Measurements from ENCODE around the gene TWF1. TPM values are rescaled to one million over a fixed set of nuclear protein-coding genes. Genes with fewer than 3 reads are reported as not detected.
"Not testable (repeated sequence)": the region's sequence is repeated elsewhere in the genome, so short reads cannot be mapped to it uniquely, and the experiment has no call there.

The TWF1 gene
- polyA plus RNA-seq, 6 donors from 2014 or later, result 21.4 to 29.6 (median 25.3) TPM

GRCh38 chr12:43786899-43787693 lies 19.0 kb downstream of the TWF1 start:
- Mint-ChIP-seq H3K36me3 (peaks cover 6 to 7% of the 10 kb centered on the region in 2 donors), H3K27me3 (no peaks in the 10 kb centered on the region), H3K4me3 (no peak overlapping the region), H3K9me3 (no peaks in the 10 kb centered on the region), H3K27ac (no peak overlapping the region), H3K4me1 (peaks cover 0 to 4% (median 3%) of the 10 kb centered on the region in 3 donors)
- DNase-seq, result no peak
- no peak for ATAC-seq (ENCODE audit: low read depth in 2 of 2)

- Mint-ChIP-seq H3K27ac (no peak overlapping the region), H3K36me3 (peaks cover 0 to 27% of the 10 kb centered on the region in 2 donors), H3K27me3 (no peaks in the 10 kb centered on the region), H3K9me3 (no peaks in the 10 kb centered on the region), H3K4me3 (no peak overlapping the region), H3K4me1 (peaks cover 0 to 5% (median 0%) of the 10 kb centered on the region in 3 donors)
- DNase-seq, result peak; percentile 23
- peak; percentile 56 to 67 for ATAC-seq (ENCODE audit: low read depth in 2 of 2)
Observed at GRCh38 chr12:43776498-43776897, 29.6 kb downstream of the TWF1 start.

- no peaks in the 10 kb centered on the region for H3K9me3 Mint-ChIP-seq
- DNase-seq, result no peak
- H3K27me3 Mint-ChIP-seq, result no peaks in the 10 kb centered on the region
- no peak overlapping the region for H3K27ac Mint-ChIP-seq
- H3K4me3 Mint-ChIP-seq, result no peak overlapping the region
- peaks cover 8 to 17% of the 10 kb centered on the region in 2 donors for H3K36me3 Mint-ChIP-seq
- no peak for ATAC-seq (ENCODE audit: low read depth in 2 of 2)
- H3K4me1 Mint-ChIP-seq, result peaks cover 23 to 30% (median 26%) of the 10 kb centered on the region in 3 donors
Observed at GRCh38 chr12:43766291-43766690, 39.8 kb downstream of the TWF1 start.

GRCh38 chr12:43764528-43764927 lies 41.6 kb downstream of the TWF1 start:
- no peak for DNase-seq
- no peak overlapping the region for H3K27ac Mint-ChIP-seq
- no peaks in the 10 kb centered on the region for H3K27me3 Mint-ChIP-seq
- H3K36me3 Mint-ChIP-seq, result peaks cover 0 to 8% of the 10 kb centered on the region in 2 donors
- H3K9me3 Mint-ChIP-seq, result no peaks in the 10 kb centered on the region
- no peak overlapping the region for H3K4me3 Mint-ChIP-seq
- peaks cover 28 to 36% (median 34%) of the 10 kb centered on the region in 3 donors for H3K4me1 Mint-ChIP-seq
- ATAC-seq (ENCODE audit: low read depth in 2 of 2), result no peak

GRCh38 chr12:43763769-43764168 lies 42.3 kb downstream of the TWF1 start:
- Mint-ChIP-seq H3K36me3 (peaks cover 0 to 5% of the 10 kb centered on the region in 2 donors), H3K4me1 (peaks cover 32 to 41% (median 41%) of the 10 kb centered on the region in 3 donors), H3K27ac (peak overlapping the region in 2 of 6 donors; percentile 49 to 53), H3K27me3 (no peaks in the 10 kb centered on the region), H3K4me3 (no peak overlapping the region), H3K9me3 (no peaks in the 10 kb centered on the region)
- DNase-seq (no peak), ATAC-seq (ENCODE audit: low read depth in 2 of 2) (no peak)

- Mint-ChIP-seq H3K27ac (peak overlapping the region in 1 of 6 donors; percentile 36), H3K4me3 (peak overlapping the region in 2 of 8 donors; percentile 58 to 65), H3K4me1 (peaks cover 43 to 52% (median 48%) of the 10 kb centered on the region in 3 donors), H3K9me3 (no peaks in the 10 kb centered on the region), H3K36me3 (no peaks in the 10 kb centered on the region), H3K27me3 (no peaks in the 10 kb centered on the region)
- ATAC-seq (ENCODE audit: low read depth in 2 of 2) (no peak), DNase-seq (no peak)
Observed at GRCh38 chr12:43762596-43762995, 43.5 kb downstream of the TWF1 start.

GRCh38 chr12:43761500-43761899 lies 44.6 kb downstream of the TWF1 start:
- Mint-ChIP-seq H3K36me3 (no peaks in the 10 kb centered on the region), H3K9me3 (no peaks in the 10 kb centered on the region), H3K4me3 (peak overlapping the region in 5 of 8 donors; percentile 31 to 99 (median 65)), H3K27me3 (no peaks in the 10 kb centered on the region), H3K27ac (peak overlapping the region in 1 of 6 donors; percentile 29), H3K4me1 (peaks cover 52 to 57% (median 56%) of the 10 kb centered on the region in 3 donors)
- no peak for ATAC-seq (ENCODE audit: low read depth in 2 of 2)
- DNase-seq, result no peak

GRCh38 chr12:43760396-43760795 lies 45.7 kb downstream of the TWF1 start:
- Mint-ChIP-seq H3K27me3 (no peaks in the 10 kb centered on the region), H3K27ac (peak overlapping the region in 4 of 6 donors; percentile 51 to 96 (median 79)), H3K36me3 (no peaks in the 10 kb centered on the region)

GRCh38 chr12:43758728-43759563 lies 47.2 kb downstream of the TWF1 start, which contains the start of the genes IRAK4 and PUS7L:
IRAK4 (plus strand) TSS chr12:43758951; CDS start chr12:43768112, 9,161 bp downstream.
PUS7L (minus strand) TSS chr12:43758790; CDS start chr12:43755245, 3,545 bp downstream.
- ATAC-seq (ENCODE audit: low read depth in 2 of 2), result peak; percentile 93 to 94
- peaks cover 0 to 8% of the 10 kb centered on the region in 2 donors for H3K36me3 Mint-ChIP-seq
- peaks cover 60 to 69% (median 62%) of the 10 kb centered on the region in 3 donors for H3K4me1 Mint-ChIP-seq
- H3K27ac Mint-ChIP-seq, result peak within 1 kb of the TSS; percentile 93 to 99 (median 99)
- H3K9me3 Mint-ChIP-seq, result no peaks in the 10 kb centered on the region
- DNase-seq, result peak; percentile 90
- H3K27me3 Mint-ChIP-seq, result no peaks in the 10 kb centered on the region
- H3K4me3 Mint-ChIP-seq, result peak within 1 kb of the TSS; percentile 97 to 99 (median 98)

More at GRCh38 chr12:43760396-43760795, 45.7 kb downstream of the TWF1 start:
- ATAC-seq (ENCODE audit: low read depth in 2 of 2) (no peak), DNase-seq (no peak)
- Mint-ChIP-seq H3K4me3 (peak overlapping the region; percentile 97 to 99 (median 98)), H3K9me3 (no peaks in the 10 kb centered on the region), H3K4me1 (peaks cover 60 to 62% (median 62%) of the 10 kb centered on the region in 3 donors)

- H3K4me1 Mint-ChIP-seq, result peaks cover 55 to 63% (median 57%) of the 10 kb centered on the region in 3 donors
- ATAC-seq (ENCODE audit: low read depth in 2 of 2), result peak; percentile 2
Observed at GRCh38 chr12:43758247-43758727, 47.8 kb downstream of the TWF1 start.

GRCh38 chr12:43754015-43754414 lies 52.1 kb downstream of the TWF1 start:
- Mint-ChIP-seq H3K4me1 (peaks cover 33 to 49% (median 36%) of the 10 kb centered on the region in 3 donors), H3K27ac (no peak overlapping the region), H3K36me3 (peaks cover 0 to 18% of the 10 kb centered on the region in 2 donors), H3K27me3 (no peaks in the 10 kb centered on the region), H3K9me3 (no peaks in the 10 kb centered on the region), H3K4me3 (no peak overlapping the region)
- ATAC-seq (ENCODE audit: low read depth in 2 of 2) (no peak), DNase-seq (no peak)

More at GRCh38 chr12:43758247-43758727, 47.8 kb downstream of the TWF1 start:
- Mint-ChIP-seq H3K9me3 (no peaks in the 10 kb centered on the region), H3K36me3 (peaks cover 0 to 8% of the 10 kb centered on the region in 2 donors), H3K4me3 (peak overlapping the region; percentile 97 to 99 (median 98)), H3K27me3 (no peaks in the 10 kb centered on the region), H3K27ac (peak overlapping the region; percentile 93 to 99 (median 99))
- DNase-seq, result no peak

- DNase-seq; H3K4me3 Mint-ChIP-seq; ATAC-seq (ENCODE audit: low read depth in 2 of 2); H3K27me3 Mint-ChIP-seq; H3K27ac Mint-ChIP-seq; H3K9me3 Mint-ChIP-seq: not testable (repeated sequence)
- Mint-ChIP-seq H3K4me1 (peaks cover 15 to 29% (median 20%) of the 10 kb centered on the region in 3 donors), H3K36me3 (peaks cover 0 to 19% of the 10 kb centered on the region in 2 donors)
Observed at GRCh38 chr12:43751360-43751759, 54.8 kb downstream of the TWF1 start.

- H3K4me3 Mint-ChIP-seq, result no peak overlapping the region
- DNase-seq (no peak), ATAC-seq (ENCODE audit: low read depth in 2 of 2) (no peak)
- no peaks in the 10 kb centered on the region for H3K9me3 Mint-ChIP-seq
- H3K27ac Mint-ChIP-seq, result no peak overlapping the region
- H3K27me3 Mint-ChIP-seq, result no peaks in the 10 kb centered on the region
- H3K4me1 Mint-ChIP-seq, result peaks cover 10 to 26% (median 16%) of the 10 kb centered on the region in 3 donors
- H3K36me3 Mint-ChIP-seq, result peaks cover 0 to 21% of the 10 kb centered on the region in 2 donors
Observed at GRCh38 chr12:43750814-43751213, 55.3 kb downstream of the TWF1 start.

Data from naive B cell (primary cell).